Right renal cortex interstitium (tissue), 3 donors: ENCODE measurements around the gene NTNG2. TPM values are rescaled to one million over a fixed set of nuclear protein-coding genes. Genes with fewer than 3 reads are reported as not detected.
A peak's percentile ranks its signal among the peaks of the same experiment; 100 is the strongest.
"Not testable (repeated sequence)": the region's sequence is repeated elsewhere in the genome, so short reads cannot be mapped to it uniquely, and the experiment has no call there.

Source experiments
- DNase-seq, 3 donors: peaks; one replicate each; pipeline ENCODE4 v3.0.0-alpha.2; 2013; ENCODE audit warnings: low read depth in 3 of 3, low spot score in 2 of 3
- polyA plus RNA-seq, 3 donors: library from polyadenylated mRNA; unstranded; fragments of 120-200 nt; gene quantifications; one replicate each; pipeline ENCODE4 v1.2.1, GENCODE V29; 2013; ENCODE audit not compliant: insufficient read length in 3 of 3

The NTNG2 gene
- polyA plus RNA-seq, result under 1 TPM; 0.10 to 0.46 (median 0.23) TPM

GRCh38 chr9:132161743-132162184 is at the start of gene NTNG2:
Gene NTNG2 (plus strand): TSS chr9:132162058. CDS start chr9:132166832, 4,774 bp downstream.
- DNase-seq, result no peak

- peak; percentile 33 to 69 (median 54) for DNase-seq
These were observed 47.7 kb upstream of the NTNG2 start for GRCh38 chr9:132114102-132114707.

- DNase-seq, result no peak
These were observed 45.3 kb upstream of the NTNG2 start for GRCh38 chr9:132116583-132116982.

GRCh38 chr9:132117694-132118093 is 44.2 kb upstream of the NTNG2 start:
- no peak for DNase-seq

- DNase-seq, result no peak
These were observed 40.8 kb upstream of the NTNG2 start for GRCh38 chr9:132121021-132121420.

- DNase-seq, result no peak
These were observed 37.1 kb upstream of the NTNG2 start for GRCh38 chr9:132124800-132125199.

GRCh38 chr9:132125361-132125760 is 36.5 kb upstream of the NTNG2 start:
- DNase-seq, result no peak

- DNase-seq, result no peak
These were observed 35.7 kb upstream of the NTNG2 start for GRCh38 chr9:132125944-132126679.

GRCh38 chr9:132126680-132127236 is 35.1 kb upstream of the NTNG2 start:
- no peak for DNase-seq

- DNase-seq, result no peak
These were observed 33.8 kb upstream of the NTNG2 start for GRCh38 chr9:132127888-132128534.

GRCh38 chr9:132129535-132129934 is 32.3 kb upstream of the NTNG2 start:
- DNase-seq, result no peak

GRCh38 chr9:132134085-132134484 is 27.8 kb upstream of the NTNG2 start:
- not testable (repeated sequence) for DNase-seq

- DNase-seq, result no peak
These were observed 26.4 kb upstream of the NTNG2 start for GRCh38 chr9:132135456-132135855.

- DNase-seq, result no peak
These were observed 25.6 kb upstream of the NTNG2 start for GRCh38 chr9:132136151-132136780.

GRCh38 chr9:132141344-132141947 is 20.4 kb upstream of the NTNG2 start:
- DNase-seq, result no peak

- DNase-seq, result no peak
These were observed 19.8 kb upstream of the NTNG2 start for GRCh38 chr9:132141948-132142594.

GRCh38 chr9:132142924-132143323 is 18.9 kb upstream of the NTNG2 start:
- DNase-seq, result no peak

- no peak for DNase-seq
These were observed 18.5 kb upstream of the NTNG2 start for GRCh38 chr9:132143359-132143758.

- DNase-seq, result no peak
These were observed 17.0 kb upstream of the NTNG2 start for GRCh38 chr9:132144708-132145365.
